B cell (primary cell): Measurements from ENCODE around the gene PER1.

Experiments used
- EZH2 ChIP-seq: IDR thresholded peaks from 2 replicates; pipeline ENCODE4 v1.6.1; 2012; ENCODE audit warnings: borderline replicate concordance, low read depth, mild to moderate bottlenecking, moderate library complexity, low read length; ENCODE audit not compliant: insufficient read depth, poor library complexity, severe bottlenecking
- TF ChIP-seq, protein P1 (sequence below): fragments of 200-600 bp; IDR thresholded peaks from one replicate; pipeline ENCODE4 v1.8.0; 2022; ENCODE audit warnings: antibody characterized with exemption, mild to moderate bottlenecking

DNA sequence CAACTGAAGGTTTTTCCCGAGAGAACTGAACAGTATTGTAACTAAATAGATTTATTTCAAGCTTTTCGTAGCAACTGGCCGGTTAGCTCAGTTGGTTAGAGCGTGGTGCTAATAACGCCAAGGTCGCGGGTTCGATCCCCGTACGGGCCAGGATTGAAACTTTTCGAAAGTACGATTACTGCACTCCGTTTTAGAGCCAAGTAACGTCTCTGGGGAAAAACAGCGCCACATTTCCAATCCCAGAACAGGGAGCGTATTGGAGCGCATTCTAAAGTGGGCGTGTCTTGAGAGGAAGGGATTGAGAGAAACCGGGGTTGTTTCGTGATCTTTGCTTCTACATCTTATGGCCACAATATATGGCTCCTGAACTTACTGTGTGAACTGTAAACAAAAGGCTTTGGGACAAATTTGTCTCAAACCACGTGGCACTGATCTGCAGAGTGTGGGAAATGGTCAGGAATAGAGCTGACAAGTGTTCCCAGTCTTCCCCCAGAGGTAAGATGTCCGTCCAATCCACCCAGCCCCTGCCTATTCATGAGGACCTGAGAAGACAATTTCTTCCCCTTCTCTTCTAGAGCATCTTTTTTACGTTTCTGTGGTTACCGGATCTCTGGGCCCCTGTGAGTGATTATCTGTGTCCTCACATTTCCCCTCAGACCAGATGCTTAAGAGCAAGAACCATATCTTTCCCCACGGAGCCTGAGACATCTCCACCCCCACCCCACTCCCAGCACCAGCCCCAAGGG lies 35.5 kb upstream of the PER1 start:
- TF ChIP-seq, protein P1, sequence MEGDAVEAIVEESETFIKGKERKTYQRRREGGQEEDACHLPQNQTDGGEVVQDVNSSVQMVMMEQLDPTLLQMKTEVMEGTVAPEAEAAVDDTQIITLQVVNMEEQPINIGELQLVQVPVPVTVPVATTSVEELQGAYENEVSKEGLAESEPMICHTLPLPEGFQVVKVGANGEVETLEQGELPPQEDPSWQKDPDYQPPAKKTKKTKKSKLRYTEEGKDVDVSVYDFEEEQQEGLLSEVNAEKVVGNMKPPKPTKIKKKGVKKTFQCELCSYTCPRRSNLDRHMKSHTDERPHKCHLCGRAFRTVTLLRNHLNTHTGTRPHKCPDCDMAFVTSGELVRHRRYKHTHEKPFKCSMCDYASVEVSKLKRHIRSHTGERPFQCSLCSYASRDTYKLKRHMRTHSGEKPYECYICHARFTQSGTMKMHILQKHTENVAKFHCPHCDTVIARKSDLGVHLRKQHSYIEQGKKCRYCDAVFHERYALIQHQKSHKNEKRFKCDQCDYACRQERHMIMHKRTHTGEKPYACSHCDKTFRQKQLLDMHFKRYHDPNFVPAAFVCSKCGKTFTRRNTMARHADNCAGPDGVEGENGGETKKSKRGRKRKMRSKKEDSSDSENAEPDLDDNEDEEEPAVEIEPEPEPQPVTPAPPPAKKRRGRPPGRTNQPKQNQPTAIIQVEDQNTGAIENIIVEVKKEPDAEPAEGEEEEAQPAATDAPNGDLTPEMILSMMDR = no peak
- no peak for TF ChIP-seq EZH2
